ENCODE data around the gene LARP1.
A peak's percentile ranks its signal among the peaks of the same experiment; 100 is the strongest.
"Not testable (repeated sequence)": the region's sequence is repeated elsewhere in the genome, so short reads cannot be mapped to it uniquely, and the experiment has no call there.

The LARP1 gene

DNA sequence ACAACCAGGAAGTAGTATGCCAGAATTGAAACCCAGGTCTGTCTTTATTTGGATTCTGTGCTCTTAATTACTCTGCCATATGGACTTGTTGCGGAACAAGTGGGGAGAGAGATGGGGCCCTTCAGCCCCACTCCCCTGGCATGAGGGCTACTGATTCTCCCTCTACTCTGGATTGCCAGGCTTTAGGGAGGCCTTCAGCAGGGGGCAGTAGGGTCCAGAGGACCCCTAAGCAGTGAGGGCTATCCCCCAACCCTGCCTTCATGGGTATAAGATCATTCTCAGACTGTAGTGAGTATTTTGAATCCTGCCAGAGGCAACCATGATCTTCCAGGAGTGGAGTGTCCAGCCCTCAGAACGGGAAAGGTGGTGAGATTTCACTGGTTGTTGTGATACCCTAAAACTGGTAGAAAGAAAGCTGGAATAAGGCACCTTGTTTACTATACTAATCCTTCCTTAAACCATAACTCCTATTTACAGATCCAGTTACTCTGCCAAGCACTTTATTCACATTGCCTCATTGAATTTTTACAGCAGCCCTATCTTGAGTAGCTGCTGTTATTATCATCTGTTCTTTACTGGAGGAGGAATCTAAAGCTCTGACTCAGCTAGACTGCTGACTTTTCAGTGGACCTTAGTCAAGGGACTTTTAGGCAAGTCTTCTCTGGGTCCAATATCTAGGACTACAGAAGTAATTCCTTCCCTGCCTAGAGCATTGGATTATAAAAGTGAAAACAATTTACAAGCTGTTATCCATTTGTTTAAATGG is 31.3 kb upstream of the LARP1 start:
- DNase-seq (ENCODE audit: low read depth in 2 of 2) = peak; percentile 41 to 77
- H3K4me3 ChIP-seq (replicated peaks in 1 of 2; ENCODE audit: low read depth in 2 of 2, low read length in 2 of 2) = no peak overlapping the region
- TF ChIP-seq, protein P1, sequence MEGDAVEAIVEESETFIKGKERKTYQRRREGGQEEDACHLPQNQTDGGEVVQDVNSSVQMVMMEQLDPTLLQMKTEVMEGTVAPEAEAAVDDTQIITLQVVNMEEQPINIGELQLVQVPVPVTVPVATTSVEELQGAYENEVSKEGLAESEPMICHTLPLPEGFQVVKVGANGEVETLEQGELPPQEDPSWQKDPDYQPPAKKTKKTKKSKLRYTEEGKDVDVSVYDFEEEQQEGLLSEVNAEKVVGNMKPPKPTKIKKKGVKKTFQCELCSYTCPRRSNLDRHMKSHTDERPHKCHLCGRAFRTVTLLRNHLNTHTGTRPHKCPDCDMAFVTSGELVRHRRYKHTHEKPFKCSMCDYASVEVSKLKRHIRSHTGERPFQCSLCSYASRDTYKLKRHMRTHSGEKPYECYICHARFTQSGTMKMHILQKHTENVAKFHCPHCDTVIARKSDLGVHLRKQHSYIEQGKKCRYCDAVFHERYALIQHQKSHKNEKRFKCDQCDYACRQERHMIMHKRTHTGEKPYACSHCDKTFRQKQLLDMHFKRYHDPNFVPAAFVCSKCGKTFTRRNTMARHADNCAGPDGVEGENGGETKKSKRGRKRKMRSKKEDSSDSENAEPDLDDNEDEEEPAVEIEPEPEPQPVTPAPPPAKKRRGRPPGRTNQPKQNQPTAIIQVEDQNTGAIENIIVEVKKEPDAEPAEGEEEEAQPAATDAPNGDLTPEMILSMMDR (IDR thresholded peaks at IDR 0.05; ENCODE audit: low read depth, low read length) = no peak

- no peak overlapping the region for H3K4me3 ChIP-seq (replicated peaks in 1 of 2; ENCODE audit: low read depth in 2 of 2, low read length in 2 of 2)
- peak in 1 of 2 donors; percentile 4 for DNase-seq (ENCODE audit: low read depth in 2 of 2)
- TF ChIP-seq, protein P1 (IDR thresholded peaks at IDR 0.05; ENCODE audit: low read depth, low read length) = no peak
Observed at GRCh38 chr5:154727361-154727760, 27.8 kb upstream of the LARP1 start.

DNA sequence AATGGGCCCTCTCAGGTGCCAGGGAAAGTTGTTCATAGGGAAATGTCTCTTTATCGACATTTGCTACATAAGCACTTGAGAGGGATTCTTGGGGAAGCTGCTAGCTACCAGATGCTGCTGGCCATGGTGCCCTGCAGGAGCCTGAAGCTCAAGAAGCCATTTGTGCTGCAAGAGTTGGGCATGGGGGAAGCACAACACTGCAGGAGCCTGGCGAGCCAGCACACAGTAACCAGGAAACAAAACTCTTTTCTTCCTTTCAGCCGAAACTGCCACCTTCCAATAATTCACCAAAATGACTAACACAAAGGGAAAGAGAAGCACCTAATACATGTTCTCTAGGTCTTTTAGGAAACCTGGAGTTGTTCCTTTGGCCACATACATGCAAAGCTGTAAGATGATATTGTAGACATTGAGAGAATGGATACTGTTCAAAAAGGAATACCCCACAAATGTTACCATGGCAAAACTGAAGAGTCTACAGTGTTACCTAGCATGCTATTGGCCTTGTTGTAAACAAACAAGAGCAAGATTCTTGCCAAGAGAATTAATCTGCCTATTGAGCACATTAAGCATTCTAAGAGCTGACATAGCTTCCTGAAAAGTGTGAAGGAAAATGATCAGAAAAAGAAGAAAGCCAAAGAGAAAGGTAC is 26.1 kb upstream of the LARP1 start:
- DNase-seq (ENCODE audit: low read depth in 2 of 2) = no peak
- TF ChIP-seq, protein P1 (IDR thresholded peaks at IDR 0.05; ENCODE audit: low read depth, low read length) = no peak
- no peak overlapping the region for H3K4me3 ChIP-seq (replicated peaks in 1 of 2; ENCODE audit: low read depth in 2 of 2, low read length in 2 of 2)

DNA sequence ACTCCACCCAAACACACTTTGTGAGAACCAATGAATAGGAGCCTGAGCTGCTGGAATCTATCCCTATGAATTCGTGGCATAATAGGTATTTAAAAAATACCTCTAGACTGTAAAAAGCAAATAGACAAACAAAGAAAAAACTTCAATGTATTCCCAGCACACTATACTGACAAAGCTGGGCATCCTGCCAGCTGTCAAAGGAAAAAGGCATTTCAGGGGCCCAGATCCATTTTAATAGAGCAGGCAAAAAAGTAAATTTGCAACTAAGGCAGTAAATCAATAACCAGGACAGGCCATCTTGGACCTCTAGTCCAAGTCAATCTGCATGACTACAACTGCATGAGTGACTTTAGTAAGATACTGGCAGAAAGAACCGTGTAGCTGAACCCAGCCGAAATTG is 25.6 kb upstream of the LARP1 start:
- no peak for DNase-seq (ENCODE audit: low read depth in 2 of 2)
- TF ChIP-seq, protein P1 (IDR thresholded peaks at IDR 0.05; ENCODE audit: low read depth, low read length) = no peak
- no peak overlapping the region for H3K4me3 ChIP-seq (replicated peaks in 1 of 2; ENCODE audit: low read depth in 2 of 2, low read length in 2 of 2)

DNA sequence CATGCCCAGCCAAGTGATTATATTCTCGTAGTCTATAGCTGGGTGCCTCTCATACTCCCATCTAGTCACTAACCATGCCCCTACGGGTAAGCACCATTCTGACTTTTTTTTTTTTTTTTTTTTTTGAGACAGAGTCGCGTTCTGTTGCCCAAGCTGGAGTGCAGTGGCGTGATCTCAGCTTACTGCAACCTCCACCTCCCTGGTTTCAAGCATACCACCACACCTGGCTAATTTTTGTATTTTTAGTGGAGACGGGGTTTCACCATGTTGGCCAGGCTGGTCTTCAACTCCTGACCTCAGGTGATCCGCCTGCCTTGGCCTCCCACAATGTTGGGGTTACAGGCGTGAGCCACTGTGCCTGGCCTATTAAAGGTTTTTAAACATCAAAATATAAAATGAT is 24.4 kb upstream of the LARP1 start:
- DNase-seq (ENCODE audit: low read depth in 2 of 2); H3K4me3 ChIP-seq (replicated peaks in 1 of 2; ENCODE audit: low read depth in 2 of 2, low read length in 2 of 2): not testable (repeated sequence)

- no peak for DNase-seq (ENCODE audit: low read depth in 2 of 2)
- H3K4me3 ChIP-seq (replicated peaks in 1 of 2; ENCODE audit: low read depth in 2 of 2, low read length in 2 of 2) = no peak overlapping the region
- TF ChIP-seq, protein P1 (IDR thresholded peaks at IDR 0.05; ENCODE audit: low read depth, low read length) = no peak
Observed at GRCh38 chr5:154732212-154732611, 23.0 kb upstream of the LARP1 start.

DNA sequence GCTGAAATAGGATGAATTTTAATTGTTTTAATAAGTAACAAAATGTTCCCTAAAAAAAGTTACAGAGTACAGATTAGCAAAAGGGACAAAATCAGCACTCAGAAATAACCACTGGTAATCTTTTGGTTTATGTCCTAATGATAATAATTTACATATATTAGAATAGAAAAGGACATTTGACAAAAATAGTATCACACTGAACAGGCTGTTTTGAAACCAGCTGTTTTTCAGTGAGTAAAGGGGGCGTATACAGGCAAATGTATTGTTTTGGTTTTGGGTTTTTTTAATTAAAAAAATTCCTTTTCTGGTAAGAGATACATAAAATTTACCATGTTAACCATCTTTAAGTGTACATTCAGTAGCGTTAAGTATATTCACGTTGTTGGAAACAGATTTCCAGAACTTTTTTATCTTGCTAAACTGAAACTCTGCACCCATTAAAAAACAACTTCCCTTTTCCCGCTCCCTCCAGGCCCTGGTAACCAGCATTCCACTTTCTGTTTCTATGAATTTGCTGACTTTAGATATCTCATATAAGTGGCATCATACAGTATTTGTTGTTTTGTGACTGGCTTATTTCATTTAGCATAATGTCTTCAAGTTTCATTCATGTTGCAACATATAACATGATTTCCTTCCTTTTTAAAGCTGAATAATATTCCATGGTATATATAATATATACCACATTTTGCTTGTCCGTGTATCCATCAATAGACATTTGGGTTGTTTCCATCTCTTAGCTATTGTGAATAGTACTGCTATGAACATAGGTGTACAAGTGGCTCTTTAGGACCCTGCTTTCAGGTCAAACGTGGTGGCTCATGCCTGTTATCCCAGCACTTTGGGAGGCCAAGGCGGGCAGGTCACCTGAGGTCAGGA is 20.6 kb upstream of the LARP1 start:
- no peak for DNase-seq (ENCODE audit: low read depth in 2 of 2)
- no peak overlapping the region for H3K4me3 ChIP-seq (replicated peaks in 1 of 2; ENCODE audit: low read depth in 2 of 2, low read length in 2 of 2)
- TF ChIP-seq, protein P1 (IDR thresholded peaks at IDR 0.05; ENCODE audit: low read depth, low read length) = no peak

DNA sequence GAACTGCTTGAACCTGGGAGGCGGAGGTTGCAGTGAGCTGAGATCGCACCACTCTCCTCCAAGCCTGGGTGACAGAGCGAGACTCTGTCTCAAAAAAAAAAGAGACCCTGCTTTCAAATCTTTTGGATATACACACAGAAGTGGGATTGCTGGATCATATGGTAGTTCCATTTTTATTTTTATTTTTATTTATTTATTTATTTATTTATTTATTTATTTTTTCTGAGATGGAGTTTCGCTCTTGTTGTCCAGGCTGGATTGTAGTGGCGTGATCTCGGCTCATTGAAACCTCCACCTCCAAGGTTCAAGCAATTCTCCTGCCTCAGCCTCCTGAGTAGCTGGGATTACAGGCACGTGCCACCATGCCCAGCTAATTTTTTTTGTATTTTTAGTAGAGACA is 19.8 kb upstream of the LARP1 start:
- not testable (repeated sequence) for DNase-seq (ENCODE audit: low read depth in 2 of 2); H3K4me3 ChIP-seq (replicated peaks in 1 of 2; ENCODE audit: low read depth in 2 of 2, low read length in 2 of 2)

DNA sequence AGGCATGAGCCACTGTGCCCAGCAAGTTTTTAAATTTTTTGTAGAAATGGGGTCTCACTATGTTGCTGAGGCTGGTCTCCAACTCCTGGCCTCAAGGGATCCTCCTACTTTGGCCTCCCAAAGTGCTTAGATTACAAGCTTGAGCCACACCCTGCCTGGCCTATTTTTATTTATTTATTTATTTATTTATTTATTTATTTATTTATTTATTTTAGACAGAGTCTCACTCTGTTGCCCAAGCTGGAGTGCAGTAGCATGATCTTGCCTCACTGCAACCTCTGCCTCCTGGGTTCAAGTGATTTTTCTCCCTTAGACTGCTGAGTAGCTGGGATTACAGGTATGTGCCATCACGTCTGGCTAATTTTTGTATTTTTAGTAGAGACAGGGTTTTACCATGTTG is 18.8 kb upstream of the LARP1 start:
- DNase-seq (ENCODE audit: low read depth in 2 of 2); H3K4me3 ChIP-seq (replicated peaks in 1 of 2; ENCODE audit: low read depth in 2 of 2, low read length in 2 of 2): not testable (repeated sequence)
